Caco-2 (cell line): ENCODE data around the gene MAP2K4. TPM values are rescaled to one million over a fixed set of nuclear protein-coding genes. Genes with fewer than 3 reads are reported as not detected.

Experiments
- BruUV-seq: library from RNA; stranded (reverse); fragments of 400-500 nt; replicated peaks from 2 replicates; lab custom pipeline; 2021; lab: Mats Ljungman, UMichigan
- CTCF ChIA-PET: fragments of 300-600 bp; sonication (Branson Sonifier 250); formaldehyde crosslinking; loops from one replicate; lab custom pipeline; 2022; ENCODE audit warnings: antibody characterized with exemption; lab: Charles Lee
- POLR2A ChIA-PET: fragments of 300-600 bp; sonication (Branson Sonifier 250); formaldehyde crosslinking; loops from one replicate; lab custom pipeline; 2022; ENCODE audit warnings: antibody characterized with exemption; lab: Charles Lee
- DNase-seq, 2 experiments: peaks; one replicate each; pipeline versions ENCODE4 v3.0.0 to v3.0.0-alpha.2; 2020 to 2022
- H3K27me3 ChIP-seq: replicated peaks from 2 replicates; pipeline ENCODE4 v1.6.0; 2011; ENCODE audit warnings: low read length; ENCODE audit not compliant: control insufficient read depth, insufficient read depth
- H3K36me3 ChIP-seq: 2 replicates; pipeline ENCODE4 v1.5.1; 2011; ENCODE audit warnings: low read length; ENCODE audit not compliant: control insufficient read depth, insufficient read depth
- H3K4me1 ChIP-seq: fragments of 250-450 bp; sonication (Bioruptor Pico); 2 replicates; pipeline ENCODE4 v1.5.1; 2020; ENCODE audit warnings: mild to moderate bottlenecking
- H3K4me3 ChIP-seq: 2 replicates; pipeline ENCODE4 v1.5.1; 2011; ENCODE audit warnings: low read depth, mild to moderate bottlenecking, control low read depth, low read length
- H3K9me3 ChIP-seq: fragments of 250-450 bp; sonication (Bioruptor Pico); 2 replicates; pipeline ENCODE4 v1.5.1; 2020; ENCODE audit warnings: mild to moderate bottlenecking, moderate library complexity
- H3K27ac Mint-ChIP-seq: one replicate; pipeline ENCODE4 v1.8.0; 2022; ENCODE audit warnings: mixed read lengths; ENCODE audit not compliant: unreplicated experiment
- H3K27me3 Mint-ChIP-seq: one replicate; pipeline ENCODE4 v1.8.0; 2022; ENCODE audit warnings: mixed read lengths; ENCODE audit not compliant: insufficient read depth, unreplicated experiment
- H3K36me3 Mint-ChIP-seq: one replicate; pipeline ENCODE4 v1.8.0; 2022; ENCODE audit warnings: mild to moderate bottlenecking, mixed read lengths; ENCODE audit not compliant: insufficient read depth, unreplicated experiment
- H3K4me1 Mint-ChIP-seq: one replicate; pipeline ENCODE4 v1.8.0; 2022; ENCODE audit warnings: low read depth, mixed read lengths; ENCODE audit not compliant: unreplicated experiment
- H3K4me3 Mint-ChIP-seq: one replicate; pipeline ENCODE4 v1.8.0; 2022; ENCODE audit warnings: mild to moderate bottlenecking, moderate library complexity, mixed read lengths; ENCODE audit not compliant: unreplicated experiment
- H3K9me3 Mint-ChIP-seq: one replicate; pipeline ENCODE4 v1.8.0; 2022; ENCODE audit warnings: mixed read lengths; ENCODE audit not compliant: unreplicated experiment
- intact Hi-C: fragments of 100-400 bp; cut with micrococcal nuclease; formaldehyde crosslinking; loops from one replicate; pipeline ENCODE4 v1.10.0; 2022; ENCODE audit not compliant: unreplicated experiment
- total RNA-seq: library from RNA; stranded (reverse); gene quantifications from 2 replicates; pipeline ENCODE4 v1.2.3, GENCODE V29; 2022
- TF ChIP-seq, protein P1 (sequence below), 2 experiments: fragments of 200-600 bp in 1 of 2; IDR thresholded peaks; 1 replicate in 1 of 2; 2 replicates in 1 of 2; pipeline versions ENCODE4 v1.5.1 to v1.8.0; 2011 to 2022; ENCODE audit warnings: antibody characterized with exemption in 1 of 2, control low read depth in 1 of 2, inconsistent platforms in 1 of 2, low read depth in 1 of 2, low read length in 1 of 2, mild to moderate bottlenecking in 1 of 2, moderate library complexity in 1 of 2; ENCODE audit not compliant: insufficient read depth in 1 of 2, severe bottlenecking in 1 of 2, unreplicated experiment in 1 of 2

The MAP2K4 gene
- total RNA-seq, 1 experiment from 2014 or later = 20.9 TPM

DNA sequence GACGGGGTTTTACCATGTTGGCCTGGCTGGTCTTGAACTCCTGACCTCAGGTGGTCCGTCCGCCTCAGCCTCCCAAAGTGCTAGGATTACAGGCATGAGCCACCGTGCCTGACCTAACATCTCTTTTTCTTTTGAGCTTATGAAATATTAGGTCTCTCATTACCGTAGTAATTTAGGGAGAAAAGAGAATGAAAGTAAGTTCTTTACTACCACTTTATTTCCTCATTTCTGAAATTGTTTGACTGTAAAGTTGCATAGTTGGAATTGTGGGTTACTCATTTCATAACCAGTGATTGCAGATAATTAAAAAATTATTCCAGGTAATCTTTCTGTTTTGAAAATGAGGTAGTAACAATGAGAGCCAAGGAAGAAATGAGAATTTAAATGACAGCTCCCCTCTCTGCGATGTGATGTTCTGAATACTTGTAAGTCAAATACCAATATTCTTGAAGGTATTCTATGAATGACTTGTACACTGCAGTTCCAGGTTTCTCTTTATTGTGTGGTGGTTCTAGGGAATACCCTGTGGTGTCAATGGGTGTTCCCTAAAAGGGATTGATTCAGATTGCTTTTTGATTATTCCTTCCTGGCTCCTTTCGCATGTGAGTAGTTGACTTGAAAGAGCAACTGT lies 28.3 kb downstream of the MAP2K4 start:
- Mint-ChIP-seq H3K36me3 (no peaks in the 10 kb centered on the region), H3K9me3 (no peaks in the 10 kb centered on the region), H3K27ac (no peak overlapping the region), H3K4me1 (peaks cover 10% of the 10 kb centered on the region), H3K4me3 (no peak overlapping the region), H3K27me3 (no peaks in the 10 kb centered on the region)
- Histone ChIP-seq H3K4me1 (no peaks in the 10 kb centered on the region), H3K4me3 (no peak overlapping the region), H3K36me3 (no peaks in the 10 kb centered on the region), H3K9me3 (no peaks in the 10 kb centered on the region), H3K27me3 (no peaks in the 10 kb centered on the region)
- no peak for DNase-seq
- no TSS peak for BruUV-seq
- TF ChIP-seq, protein P1, sequence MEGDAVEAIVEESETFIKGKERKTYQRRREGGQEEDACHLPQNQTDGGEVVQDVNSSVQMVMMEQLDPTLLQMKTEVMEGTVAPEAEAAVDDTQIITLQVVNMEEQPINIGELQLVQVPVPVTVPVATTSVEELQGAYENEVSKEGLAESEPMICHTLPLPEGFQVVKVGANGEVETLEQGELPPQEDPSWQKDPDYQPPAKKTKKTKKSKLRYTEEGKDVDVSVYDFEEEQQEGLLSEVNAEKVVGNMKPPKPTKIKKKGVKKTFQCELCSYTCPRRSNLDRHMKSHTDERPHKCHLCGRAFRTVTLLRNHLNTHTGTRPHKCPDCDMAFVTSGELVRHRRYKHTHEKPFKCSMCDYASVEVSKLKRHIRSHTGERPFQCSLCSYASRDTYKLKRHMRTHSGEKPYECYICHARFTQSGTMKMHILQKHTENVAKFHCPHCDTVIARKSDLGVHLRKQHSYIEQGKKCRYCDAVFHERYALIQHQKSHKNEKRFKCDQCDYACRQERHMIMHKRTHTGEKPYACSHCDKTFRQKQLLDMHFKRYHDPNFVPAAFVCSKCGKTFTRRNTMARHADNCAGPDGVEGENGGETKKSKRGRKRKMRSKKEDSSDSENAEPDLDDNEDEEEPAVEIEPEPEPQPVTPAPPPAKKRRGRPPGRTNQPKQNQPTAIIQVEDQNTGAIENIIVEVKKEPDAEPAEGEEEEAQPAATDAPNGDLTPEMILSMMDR (IDR thresholded peaks at IDR 0.05; ENCODE audit: insufficient read depth in 1 of 2, low read depth in 1 of 2, low read length in 1 of 2, severe bottlenecking in 1 of 2, unreplicated experiment in 1 of 2) = no peak
- intact Hi-C loops = no loop called here
- ChIA-PET POLR2A (no interaction called here), CTCF (no interaction called here)

DNA sequence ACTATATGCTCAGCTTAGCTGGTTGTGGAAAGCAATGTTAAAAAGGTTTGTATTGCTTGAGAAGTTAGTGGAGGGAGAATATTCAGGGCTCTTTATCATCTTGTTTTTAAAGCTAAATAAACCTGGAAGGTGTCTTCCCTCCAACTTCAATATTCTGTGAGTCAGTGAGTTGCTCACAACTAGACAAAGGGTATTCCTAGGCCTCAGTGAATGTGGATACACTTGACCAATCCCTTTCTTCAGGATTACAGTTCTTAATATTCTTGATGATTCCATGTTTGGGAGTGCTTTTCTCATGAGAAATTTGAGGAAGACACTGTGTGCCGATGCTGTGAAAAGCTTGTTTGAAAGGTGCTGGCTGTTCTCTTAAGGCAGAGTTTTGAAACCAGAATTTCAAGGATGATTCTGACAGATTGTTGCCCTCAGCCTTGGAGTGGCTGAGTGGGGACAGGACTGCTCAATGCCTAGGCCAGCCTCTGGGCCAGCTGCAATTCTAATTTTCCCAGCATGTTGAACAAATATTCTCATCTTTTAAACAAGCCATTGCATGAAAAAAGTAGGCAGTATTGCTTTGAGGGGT lies 30.1 kb downstream of the MAP2K4 start:
- DNase-seq = no peak
- POLR2A ChIA-PET = no interaction called here
- Histone ChIP-seq H3K27me3 (no peaks in the 10 kb centered on the region), H3K4me3 (no peak overlapping the region), H3K36me3 (no peaks in the 10 kb centered on the region), H3K4me1 (no peaks in the 10 kb centered on the region), H3K9me3 (no peaks in the 10 kb centered on the region)
- no peaks in the 10 kb centered on the region for H3K36me3 Mint-ChIP-seq
- H3K4me1 Mint-ChIP-seq = peaks cover 10% of the 10 kb centered on the region
- H3K27me3 Mint-ChIP-seq = no peaks in the 10 kb centered on the region
- CTCF ChIA-PET = no interaction called here
- no peaks in the 10 kb centered on the region for H3K9me3 Mint-ChIP-seq
- TF ChIP-seq, protein P1 (IDR thresholded peaks at IDR 0.05; ENCODE audit: insufficient read depth in 1 of 2, low read depth in 1 of 2, low read length in 1 of 2, severe bottlenecking in 1 of 2, unreplicated experiment in 1 of 2) = no peak
- no peak overlapping the region for H3K27ac Mint-ChIP-seq
- intact Hi-C loops = no loop called here
- no peak overlapping the region for H3K4me3 Mint-ChIP-seq
- BruUV-seq = no TSS peak

DNA sequence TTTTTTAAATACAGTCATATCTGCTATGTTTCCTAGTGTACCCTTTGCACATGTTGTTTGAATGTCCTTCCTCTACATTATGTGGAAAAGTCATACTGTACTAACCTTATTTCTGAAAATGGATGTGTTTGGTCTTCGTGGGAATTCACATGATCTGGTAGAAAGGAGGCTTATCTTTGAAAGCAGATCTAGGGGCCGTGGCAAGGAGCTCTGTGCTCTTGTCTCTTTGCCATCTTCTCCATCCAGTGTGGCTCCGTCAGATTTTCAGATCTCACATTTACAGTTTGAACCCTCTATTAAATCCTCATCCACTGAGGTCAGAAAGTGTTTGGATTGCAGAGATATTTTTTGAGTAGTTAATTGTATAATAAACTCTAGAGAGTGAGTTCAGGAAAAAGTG lies 32.9 kb downstream of the MAP2K4 start:
- Mint-ChIP-seq H3K27me3 (no peaks in the 10 kb centered on the region), H3K9me3 (no peaks in the 10 kb centered on the region), H3K27ac (no peak overlapping the region), H3K36me3 (no peaks in the 10 kb centered on the region), H3K4me1 (no peaks in the 10 kb centered on the region), H3K4me3 (no peak overlapping the region)
- no peaks in the 10 kb centered on the region for H3K27me3 ChIP-seq
- no peaks in the 10 kb centered on the region for H3K36me3 ChIP-seq
- POLR2A ChIA-PET = interaction anchor here (0.8 to 1.8 kb wide), 2 partner anchors 33 to 56 kb away, joined by 4 to 5 read pairs; partner anchors contain the start of genes MAP2K4 and ZNF18
- no peak overlapping the region for H3K4me3 ChIP-seq
- BruUV-seq = no TSS peak
- intact Hi-C loops = no loop called here
- no peaks in the 10 kb centered on the region for H3K9me3 ChIP-seq
- CTCF ChIA-PET = no interaction called here
- no peaks in the 10 kb centered on the region for H3K4me1 ChIP-seq
- TF ChIP-seq, protein P1 (IDR thresholded peaks at IDR 0.05; ENCODE audit: insufficient read depth in 1 of 2, low read depth in 1 of 2, low read length in 1 of 2, severe bottlenecking in 1 of 2, unreplicated experiment in 1 of 2) = no peak
- no peak for DNase-seq
